Muscle of arm (tissue), 12 donors: ENCODE results near the gene ABCA2. TPM values are rescaled to one million over a fixed set of nuclear protein-coding genes. Genes with fewer than 3 reads are reported as not detected.
"Not testable (repeated sequence)": the region's sequence is repeated elsewhere in the genome, so short reads cannot be mapped to it uniquely, and the experiment has no call there.

ENCODE experiments used
- DNase-seq: peaks from one replicate; pipeline ENCODE4 v3.0.0-alpha.2; 2013
- polyA plus RNA-seq, 12 donors: library from polyadenylated mRNA; unstranded; fragments of 120-200 nt; gene quantifications; one replicate each; pipeline ENCODE4 v1.2.1, GENCODE V29; 2013; ENCODE audit not compliant: insufficient read length in 12 of 12

ABCA2 gene
- polyA plus RNA-seq, 12 donors, result 10.1 to 28.9 (median 13.0) TPM; not detected in 1

DNA sequence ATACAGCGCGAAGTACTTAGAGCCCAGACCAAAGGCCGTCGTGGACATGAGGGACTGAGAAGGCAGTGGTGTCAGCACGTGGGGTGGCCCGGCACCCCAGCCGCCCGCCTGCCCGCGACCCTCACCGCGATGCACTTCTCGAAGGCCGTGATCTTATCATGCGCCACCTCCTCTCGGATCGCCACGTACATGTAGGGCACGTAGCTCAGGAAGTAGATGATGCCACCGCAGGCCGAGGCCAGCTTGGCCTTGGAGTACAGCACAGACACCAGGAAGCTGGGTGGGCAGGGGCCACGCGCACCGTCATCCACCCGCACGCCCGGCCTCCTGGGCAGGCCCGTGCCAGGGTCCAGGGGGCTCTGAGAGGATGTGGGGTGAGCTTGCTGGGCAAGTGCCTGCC lies 11.0 kb downstream of the ABCA2 start:
- DNase-seq, result no peak

DNA sequence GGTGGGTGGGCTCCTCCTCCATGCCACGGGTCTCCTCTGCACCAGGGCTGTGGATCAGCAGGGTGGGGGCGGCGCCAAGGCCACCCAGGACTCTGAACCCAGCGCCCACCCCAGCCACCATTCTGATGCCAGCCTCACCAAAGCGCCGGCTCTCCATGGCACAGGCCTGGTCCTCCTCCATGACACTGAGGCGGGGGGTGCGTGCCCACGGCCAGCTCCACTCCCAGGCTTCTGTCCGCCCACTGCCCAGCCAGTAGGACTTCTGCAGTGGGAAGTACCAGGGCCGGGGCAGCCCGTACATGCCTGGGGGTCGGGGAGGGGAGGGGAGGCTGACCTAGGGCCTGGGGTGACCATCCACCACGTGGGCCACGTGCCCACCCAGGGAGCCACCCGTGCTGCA lies 11.6 kb downstream of the ABCA2 start:
- no peak for DNase-seq

DNA sequence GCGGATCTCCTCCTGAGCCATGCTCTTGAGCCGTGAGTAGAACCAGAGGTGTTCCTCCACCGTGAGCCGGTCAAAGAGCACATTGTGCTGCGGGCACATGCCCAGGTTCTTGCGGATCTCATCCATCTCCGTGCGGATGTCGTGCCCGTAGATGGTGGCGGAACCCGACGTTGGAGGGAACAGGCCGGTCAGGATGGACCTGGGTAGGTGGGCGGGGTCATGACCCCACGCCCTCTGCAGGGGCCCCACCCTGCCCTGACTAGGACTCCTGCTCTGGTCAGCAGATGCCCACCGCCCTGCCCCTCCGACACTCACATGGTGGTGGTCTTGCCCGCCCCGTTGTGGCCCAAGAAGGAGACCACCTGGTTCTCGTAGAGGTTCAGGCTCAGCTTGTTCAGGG lies 12.1 kb downstream of the ABCA2 start:
- DNase-seq, result no peak

DNA sequence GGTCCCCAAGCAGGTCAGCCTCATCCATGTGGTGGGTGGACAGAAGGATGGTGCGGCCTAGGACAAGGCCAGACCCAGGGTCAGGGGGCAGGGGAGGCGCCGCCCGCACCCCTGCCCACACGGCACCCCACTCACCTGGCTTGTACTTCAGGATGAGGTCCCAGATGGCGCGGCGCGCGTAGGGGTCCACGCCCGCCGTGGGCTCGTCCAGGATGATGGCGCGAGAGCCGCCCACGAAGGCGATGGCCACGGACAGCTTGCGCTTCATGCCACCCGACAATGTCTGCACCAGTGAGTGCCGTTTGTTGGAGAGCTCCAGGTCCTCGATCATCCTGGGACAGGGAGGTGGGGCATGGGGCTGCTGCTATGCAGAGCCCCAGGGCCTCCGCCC lies 12.5 kb downstream of the ABCA2 start:
- no peak for DNase-seq

DNA sequence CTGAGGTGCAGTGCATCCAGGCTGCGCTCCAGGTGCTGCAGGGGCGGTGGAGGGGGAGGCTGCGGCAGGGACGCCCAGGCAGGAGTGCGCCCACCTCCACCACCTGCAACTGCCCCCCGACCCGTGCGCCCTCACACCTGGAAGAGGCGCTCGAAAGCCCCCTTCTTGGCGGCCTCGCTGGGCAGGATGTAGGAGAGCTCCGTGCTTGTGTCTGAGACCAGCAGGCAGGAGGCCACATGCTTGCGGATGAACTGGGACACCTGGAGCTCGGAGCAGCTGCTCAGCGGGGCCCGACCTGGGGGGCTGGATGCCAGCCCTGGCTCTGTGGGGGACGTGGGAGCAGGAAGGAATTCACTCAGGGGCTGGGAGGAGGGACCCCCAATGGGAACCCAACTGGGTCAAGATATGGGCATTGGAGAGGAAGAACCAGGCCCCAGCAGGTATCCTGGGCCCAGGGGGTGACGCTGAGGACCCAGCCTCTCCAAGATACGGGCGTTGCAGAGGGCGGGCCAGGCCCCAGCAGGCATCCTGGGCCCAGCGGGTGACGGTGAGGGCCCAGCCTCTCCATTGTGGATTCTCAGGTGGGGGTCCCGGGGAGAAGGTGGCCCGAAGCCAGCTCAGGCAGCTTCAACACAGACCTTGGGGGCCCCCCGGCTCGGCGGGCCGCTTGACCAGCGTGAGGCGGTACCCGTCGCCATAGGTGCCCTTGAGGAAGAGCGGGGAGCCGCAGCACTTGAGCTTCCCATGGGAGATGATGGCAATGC lies 13.1 kb downstream of the ABCA2 start:
- DNase-seq, result no peak

DNA sequence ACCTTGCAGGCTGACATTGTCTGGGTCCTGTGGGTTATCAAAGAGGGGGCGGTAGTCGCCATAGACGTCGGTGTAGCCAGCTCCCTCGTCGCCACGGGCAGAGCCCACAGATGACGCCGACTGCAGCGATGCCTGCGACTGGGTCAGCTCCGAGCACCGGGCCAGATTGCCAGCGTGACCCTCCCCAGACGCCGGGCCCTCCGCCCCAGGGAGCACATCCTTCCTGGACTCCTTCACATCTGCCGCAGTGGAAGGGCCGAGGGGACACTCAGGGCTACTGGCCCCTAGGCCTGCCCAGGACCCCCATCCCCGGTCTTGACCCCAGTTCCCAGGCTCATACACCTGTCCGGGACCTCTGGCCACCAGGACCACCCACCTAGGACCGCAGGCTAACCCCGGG lies 13.9 kb downstream of the ABCA2 start:
- no peak for DNase-seq

DNA sequence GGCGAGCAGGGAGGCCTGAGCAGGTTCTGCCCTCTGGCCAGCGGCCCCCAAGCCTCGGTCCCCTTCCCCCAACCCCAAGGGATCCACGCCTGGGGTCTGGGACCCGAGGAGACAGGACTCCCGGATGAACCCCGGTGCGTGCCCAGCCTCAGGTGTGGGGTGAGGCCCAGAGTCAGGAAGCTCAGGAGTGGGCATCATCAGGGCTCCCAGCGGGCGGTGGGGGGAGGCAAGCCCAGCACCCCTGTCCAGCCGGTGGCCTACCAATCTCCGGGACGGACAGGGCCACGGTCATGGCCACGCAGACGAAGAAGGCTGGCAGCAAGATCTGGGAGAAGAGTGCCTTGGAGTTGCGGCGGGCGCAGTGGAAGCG lies 14.5 kb downstream of the ABCA2 start:
- DNase-seq, result no peak

DNA sequence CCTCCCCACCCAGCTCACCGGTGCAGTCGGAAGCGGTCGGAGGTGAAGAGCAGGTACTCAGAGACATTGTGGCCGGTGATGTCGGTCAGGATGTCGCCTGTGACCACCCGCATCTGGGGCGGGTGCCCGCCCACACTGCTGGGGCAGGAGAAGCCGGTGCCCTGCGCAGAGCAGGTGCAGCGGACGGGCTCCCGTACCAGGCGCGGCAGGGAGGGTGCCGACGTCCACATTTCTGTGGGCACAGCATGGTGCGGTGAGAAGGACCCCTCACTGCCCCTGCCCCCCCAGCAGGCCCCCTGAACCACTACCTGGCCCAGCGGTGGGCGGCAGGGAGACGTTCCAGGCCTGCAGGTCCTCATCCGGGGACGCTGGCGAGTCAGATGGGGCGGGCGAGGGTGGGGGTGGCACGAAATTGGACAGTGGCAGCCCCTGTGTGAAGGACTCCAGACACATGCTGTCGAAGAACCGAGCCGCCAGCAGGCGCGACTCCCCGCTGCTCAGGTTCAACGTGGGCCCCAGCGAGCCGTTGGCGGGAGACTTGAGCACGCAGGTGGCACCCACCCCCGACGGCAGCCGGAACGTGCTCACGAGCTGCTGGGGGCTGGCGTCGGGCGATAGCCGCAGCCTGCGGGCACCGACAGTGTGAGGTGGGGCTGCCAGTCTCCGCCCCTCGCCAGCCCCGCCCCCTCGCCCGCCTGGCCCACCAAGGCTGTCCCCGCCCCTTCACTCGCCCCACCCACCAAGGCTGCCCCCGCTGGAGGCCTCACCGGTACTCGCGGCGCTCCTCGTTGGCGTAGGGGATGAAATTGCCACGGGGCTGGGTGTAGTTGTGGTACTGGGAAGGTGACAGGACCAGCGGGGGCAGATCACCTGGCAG lies 15.1 kb downstream of the ABCA2 start:
- no peak for DNase-seq

DNA sequence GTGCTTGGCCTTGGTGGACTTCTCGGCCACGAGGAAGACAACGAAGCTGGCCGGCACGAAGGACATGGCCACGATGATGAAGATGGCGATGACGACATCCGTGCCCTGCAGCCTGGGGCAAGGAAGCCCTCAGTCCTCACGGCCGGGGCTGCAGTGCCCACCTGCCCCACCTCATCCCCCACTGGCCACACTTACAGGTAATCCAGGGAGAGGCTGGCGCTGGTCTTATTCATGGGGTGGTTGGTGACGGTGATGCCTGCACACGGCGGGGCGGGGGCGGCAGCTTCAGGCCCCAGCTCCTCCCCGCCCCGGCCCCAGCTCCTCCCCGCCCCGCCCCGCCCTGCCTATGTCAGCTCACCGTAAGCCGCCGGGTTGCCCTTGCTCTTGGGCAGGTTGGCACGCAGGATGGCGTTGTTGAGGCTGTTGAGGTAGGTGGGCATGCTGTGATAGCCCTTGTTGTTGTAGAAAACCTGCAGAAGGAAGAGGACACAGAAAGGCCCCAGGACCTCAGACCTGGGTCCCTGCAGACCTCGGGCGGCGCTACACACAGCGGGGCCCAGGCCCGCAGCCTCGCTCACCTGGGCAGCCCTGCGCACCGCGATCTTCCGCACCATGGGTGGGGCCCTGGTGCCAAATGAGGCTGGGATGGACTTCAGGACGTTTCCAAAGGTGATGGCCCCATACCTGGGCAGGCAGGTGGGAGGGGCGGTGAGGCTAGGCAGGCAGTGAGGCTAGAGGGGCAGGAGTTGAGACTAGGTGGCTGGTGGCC lies 15.9 kb downstream of the ABCA2 start:
- DNase-seq, result no peak

DNA sequence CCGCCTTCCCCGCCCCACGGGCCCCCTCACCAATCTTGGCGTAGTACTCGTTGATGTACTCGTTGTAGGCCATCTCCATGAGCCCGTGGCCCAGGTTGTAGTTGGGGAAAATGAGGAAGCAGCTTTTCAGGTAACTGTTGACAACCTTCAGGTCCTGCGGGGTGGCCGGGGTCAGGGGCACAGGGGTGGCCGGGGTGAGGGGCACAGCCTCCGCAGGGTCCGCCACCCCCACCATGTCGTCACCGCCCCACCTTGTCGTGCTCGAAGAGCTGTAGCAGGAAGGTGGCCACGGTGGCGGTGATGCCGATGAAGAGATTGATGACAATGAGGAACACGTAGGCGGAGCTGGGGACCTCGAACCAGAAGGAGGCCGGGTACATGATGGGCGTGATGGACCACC lies 16.9 kb downstream of the ABCA2 start:
- DNase-seq, result no peak

DNA sequence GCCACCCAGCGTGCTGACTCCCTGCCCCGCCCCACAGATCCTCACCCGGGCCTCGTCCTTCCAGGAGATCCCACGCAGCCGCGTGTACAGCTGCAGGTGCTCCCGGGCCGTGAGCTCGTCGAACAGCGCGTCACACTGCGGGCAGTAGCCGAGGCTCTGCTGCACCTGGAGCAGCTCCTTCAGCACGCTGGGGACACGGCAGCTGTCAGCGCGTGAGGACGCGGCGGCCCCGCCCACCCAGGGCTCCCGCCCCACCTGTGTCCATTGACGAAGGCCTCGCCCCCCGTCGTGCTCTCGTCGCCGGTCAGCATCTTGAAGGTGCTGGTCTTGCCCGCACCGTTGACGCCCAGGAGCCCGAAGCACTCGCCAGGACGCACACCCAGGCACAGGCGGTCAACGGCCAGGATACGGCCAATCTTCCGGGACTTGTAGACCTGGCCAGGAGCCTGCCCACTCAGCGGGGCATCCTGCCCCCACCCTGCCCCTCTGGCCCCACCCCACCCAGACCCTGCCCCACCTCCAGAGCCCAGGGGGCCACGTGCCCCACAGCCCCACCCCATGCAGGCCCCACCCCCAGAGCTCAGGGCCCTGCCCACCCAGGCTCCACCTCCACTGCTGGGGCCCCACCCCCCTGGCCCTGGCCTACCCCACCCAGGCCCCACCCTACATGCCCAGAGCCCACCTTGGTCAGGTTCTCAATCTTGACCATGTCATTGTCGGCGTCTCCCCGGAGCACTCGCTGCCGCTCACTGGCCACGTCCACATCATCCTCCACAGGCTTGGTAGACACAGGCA lies 17.9 kb downstream of the ABCA2 start:
- DNase-seq, result no peak

DNA sequence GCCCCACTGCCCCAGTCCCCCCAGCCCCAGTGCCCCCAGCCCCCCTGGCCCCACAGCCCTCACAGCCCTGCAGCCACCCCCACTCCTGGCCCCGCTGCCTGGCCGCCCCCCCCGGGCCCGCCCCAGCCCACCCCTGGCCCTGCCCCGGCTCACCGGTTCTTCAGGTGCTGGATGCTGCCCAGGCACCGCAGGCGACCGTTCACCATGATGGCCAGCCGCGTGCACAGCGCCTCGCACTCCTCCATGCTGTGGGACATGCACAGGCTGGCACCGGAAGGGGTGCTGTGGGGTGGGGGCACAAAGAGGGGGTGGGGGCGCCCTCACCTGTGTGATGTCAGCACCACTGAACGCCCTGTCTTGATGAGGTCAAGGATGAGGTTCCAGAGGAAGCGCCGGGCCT lies 18.8 kb downstream of the ABCA2 start:
- DNase-seq, result no peak

DNA sequence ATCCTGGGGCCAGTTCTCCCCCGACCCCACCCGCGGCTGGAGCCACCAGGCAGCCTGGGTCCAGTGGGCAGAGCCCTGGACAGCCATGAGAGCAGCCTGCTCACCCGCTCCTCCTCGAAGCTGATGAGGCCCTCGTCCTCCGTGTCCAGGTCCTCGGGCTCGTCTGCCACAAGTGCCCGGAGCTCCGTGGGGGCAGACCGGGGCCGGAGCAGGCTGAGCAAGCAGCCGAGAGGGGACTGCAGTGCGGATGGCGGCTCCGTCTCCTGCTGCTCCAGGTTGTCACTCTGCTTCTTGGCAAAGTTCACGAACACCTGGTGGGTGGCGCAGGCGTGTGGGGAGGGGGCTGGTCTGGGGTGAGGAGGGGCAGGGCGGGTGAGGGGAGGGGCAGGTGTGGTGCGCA lies 19.7 kb downstream of the ABCA2 start:
- DNase-seq, result no peak

DNA sequence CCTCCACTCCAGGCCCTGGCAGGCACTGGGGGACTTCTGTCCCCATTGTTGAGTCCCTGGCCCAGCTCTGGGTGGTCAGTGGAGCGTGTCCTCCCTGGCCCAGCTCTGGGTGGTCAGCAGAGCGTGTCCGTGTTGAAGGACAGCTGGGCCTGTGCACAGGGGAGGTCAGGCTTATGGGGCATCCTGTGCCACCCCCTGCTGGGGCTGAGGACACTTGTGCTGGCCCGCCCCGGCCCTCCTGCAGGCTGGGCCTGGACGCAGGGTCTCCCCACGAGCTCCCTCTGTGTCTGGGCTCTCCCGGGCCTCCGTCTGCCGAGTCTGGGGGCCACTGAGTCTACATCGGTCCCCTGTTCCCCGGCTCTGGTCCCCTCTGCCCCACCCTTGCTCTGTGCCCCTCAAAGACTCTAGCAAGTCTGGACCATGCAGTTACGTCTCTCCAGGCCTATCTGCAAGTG lies 20.2 kb downstream of the ABCA2 start:
- DNase-seq, result no peak

DNA sequence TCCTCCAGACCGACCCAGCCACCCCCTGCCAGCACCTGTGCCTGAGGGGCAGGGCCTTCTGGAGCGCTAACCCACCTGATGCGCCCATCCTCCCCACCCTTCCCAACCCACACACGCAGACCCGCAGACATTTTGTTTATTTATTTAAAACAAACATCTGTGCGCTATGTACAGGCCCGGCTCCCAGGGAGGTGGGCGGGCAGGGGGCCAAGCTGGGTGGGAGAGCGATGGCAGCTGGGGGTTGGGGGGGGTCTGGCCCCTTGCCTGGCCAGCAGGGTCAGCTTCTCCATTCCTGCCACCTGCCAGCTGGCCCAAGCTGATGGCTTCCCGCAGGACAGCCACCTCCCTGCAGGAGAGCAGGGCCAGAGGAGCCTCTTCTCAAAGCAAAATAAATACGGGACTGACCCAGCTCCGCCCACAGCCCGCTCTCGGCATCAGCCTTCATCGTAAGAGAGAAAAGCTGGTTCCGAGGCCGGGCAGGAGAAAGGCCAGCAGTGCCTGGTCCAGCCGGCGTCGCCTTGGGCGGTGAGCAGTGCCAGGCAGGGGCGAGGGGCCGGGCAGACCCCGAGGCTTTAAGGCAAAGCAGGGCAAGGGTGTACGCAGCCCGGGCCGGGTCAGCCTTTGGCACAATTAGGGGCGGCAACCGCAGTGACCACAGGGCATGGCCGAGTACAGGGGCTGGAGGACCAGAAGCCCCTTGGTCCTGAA lies 20.8 kb downstream of the ABCA2 start:
- DNase-seq, result no peak

DNA sequence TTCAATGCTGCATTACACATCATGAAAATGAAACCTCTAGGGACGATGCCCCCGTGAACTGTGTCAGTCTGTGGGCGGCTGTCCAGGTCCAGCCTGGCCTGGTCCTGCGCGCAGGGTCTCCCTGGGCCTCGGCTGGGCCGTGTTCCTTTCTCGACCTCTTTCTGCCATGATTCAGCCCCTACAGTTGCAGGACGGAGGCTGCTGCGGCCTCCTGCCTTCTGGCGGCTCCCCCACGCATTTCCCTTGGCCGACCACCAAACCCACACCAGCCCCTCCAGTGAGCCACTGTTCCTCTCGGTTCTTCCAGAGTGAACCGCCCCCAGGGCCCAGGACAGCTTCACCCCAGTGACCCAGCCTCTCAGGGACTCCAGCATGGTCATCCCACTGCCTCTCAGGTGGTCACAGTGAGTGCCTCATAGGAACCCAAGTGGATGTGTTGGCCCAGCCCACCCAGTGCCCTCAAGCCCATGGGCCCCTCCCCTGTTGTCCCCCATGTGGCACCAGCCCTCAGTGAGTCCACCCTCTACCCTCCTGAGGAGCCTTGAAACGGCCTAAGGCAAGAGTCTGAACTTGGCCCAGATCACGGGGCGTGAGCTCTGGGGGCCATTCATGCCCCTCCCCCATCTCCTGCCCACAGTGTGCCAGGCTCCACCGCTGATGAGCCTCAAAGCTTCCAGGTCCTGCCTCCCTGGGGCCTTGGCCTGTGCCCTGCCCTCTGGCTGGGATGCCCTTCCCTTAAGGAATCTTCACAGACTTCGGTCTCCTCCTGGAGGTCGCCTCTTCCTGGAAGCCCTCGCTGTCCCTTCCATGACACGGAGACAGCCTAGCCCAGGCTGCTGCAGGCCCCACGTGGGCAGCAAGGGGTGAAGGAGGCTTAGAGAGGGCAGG lies 21.7 kb downstream of the ABCA2 start:
- no peak for DNase-seq

DNA sequence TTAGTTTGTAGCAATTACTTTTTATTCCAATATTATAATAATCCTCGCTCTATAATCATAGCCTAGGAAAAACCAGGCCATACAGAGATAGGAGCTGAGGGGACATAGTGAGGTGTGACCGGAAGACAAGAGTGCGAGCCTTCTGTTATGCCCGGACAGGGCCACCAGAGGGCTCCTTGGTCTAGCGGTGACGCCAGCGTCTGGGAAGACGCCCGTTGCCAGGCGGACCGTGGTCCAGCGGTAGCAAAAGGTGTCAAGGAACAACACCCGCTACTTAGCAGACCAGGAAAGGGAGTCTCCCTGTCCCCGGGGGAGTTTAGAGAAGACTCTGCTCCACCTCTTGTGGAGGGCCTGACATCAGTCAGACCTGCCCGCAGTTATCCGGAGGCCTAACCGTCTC lies 23.8 kb downstream of the ABCA2 start:
- not testable (repeated sequence) for DNase-seq

DNA sequence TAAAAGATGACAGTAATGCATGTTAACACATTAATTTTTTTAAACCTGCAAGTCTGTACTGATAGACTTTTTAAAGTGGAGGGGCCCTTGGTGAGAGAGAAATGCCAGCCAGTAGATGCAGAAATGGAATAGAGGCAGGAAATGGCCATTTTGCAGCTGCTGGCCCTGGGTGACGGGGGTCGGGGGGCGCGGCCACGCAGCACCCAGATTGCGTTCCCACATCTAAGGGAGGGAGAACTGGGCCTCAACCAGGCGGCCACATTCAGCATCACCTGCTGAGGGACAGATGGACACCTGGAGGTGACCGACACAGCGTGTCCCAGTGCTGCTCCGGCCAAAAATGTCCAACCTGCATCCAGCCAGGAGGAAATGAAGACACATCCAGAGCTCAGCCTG lies 25.4 kb downstream of the ABCA2 start:
- no peak for DNase-seq

DNA sequence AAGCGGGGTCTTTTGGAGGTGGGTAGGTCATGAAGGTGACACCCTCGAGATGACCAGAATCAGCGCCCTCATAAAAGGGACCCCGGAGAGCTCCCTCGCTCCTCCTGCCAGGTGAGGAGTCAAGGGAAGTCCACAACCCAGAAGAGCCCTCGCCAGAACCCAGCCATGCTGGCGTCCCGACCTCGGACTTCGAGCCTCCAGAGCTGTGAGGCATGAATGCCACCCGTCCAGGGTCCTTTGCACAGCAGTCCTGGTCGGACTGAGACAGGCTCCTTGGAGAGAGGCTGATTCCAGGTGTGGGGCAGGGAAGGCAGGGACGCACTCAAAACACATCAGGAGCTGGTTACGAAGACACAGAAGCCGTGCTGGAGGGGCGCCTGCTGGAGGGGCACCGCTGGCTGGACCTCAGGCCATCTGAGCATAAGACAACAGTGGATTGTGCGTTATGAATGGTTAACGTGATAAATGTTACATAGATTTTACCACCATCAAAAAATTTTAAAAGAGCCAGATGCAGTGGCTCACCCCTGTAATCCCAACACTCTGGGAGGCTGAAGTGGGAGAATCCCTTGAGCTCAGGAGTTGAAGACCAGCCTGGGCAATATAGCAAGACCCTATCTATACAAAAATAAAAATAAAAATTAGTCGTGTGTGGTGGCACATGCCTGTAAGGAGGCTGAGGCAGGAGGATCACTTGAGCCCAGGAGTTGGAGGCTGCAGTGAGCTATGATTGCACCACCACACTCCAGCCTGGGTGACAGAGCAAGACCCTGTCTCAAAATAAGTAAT lies 26.0 kb downstream of the ABCA2 start:
- DNase-seq, result no peak
